Left ventricle myocardium superior (tissue), 1 donor: Measurements from ENCODE around the gene BLM. TPM values are rescaled to one million over a fixed set of nuclear protein-coding genes. Genes with fewer than 3 reads are reported as not detected.
A peak's percentile ranks its signal among the peaks of the same experiment; 100 is the strongest.
"Not testable (repeated sequence)": the region's sequence is repeated elsewhere in the genome, so short reads cannot be mapped to it uniquely, and the experiment has no call there.

Experiments
- ATAC-seq: fragments of 200-7000 bp; cut with Tn5 transposase; one replicate; pipeline ENCODE4 v1.9.1; 2020; ENCODE audit warnings: mild to moderate bottlenecking, moderate library complexity
- DNase-seq: peaks from one replicate; pipeline ENCODE4 v3.0.0-alpha.2; 2020
- intact Hi-C: fragments of 100-400 bp; cut with micrococcal nuclease; formaldehyde crosslinking; loops from one replicate; pipeline ENCODE4 v1.11.0; 2022
- total RNA-seq: library from RNA; stranded (reverse); fragmentation: NEBNext Ultra II Directional; extraction: Animal tissue kit (Norgen Biotek cat#: 25700); gene quantifications from one replicate; pipeline ENCODE4 v1.2.1, GENCODE V29; 2021
- donor health status: DM: no; HTN: yes; CAD: no; lungs with severe emphysema.

Gene BLM
- total RNA-seq, 1 donor from 2014 or later = 35.9 TPM

- DNase-seq, ATAC-seq, intact Hi-C loops: not testable (repeated sequence)
Observed at GRCh38 chr15:90689326-90689961, 27.7 kb upstream of the BLM start.

GRCh38 chr15:90690585-90690984 is 26.6 kb upstream of the BLM start:
- intact Hi-C loops = no loop called here

GRCh38 chr15:90691369-90691768 is 25.8 kb upstream of the BLM start:
- intact Hi-C loops = no loop called here
- ATAC-seq (no peak), DNase-seq (no peak)

More at GRCh38 chr15:90690585-90690984, 26.6 kb upstream of the BLM start:
- ATAC-seq = no peak
- no peak for DNase-seq

GRCh38 chr15:90691982-90692773 is 25.0 kb upstream of the BLM start:
- DNase-seq (no peak), ATAC-seq (no peak)
- intact Hi-C loops = no loop called here

GRCh38 chr15:90694987-90695386 is 22.2 kb upstream of the BLM start:
- intact Hi-C loops = no loop called here
- ATAC-seq = no peak
- no peak for DNase-seq

GRCh38 chr15:90697175-90697574 is 20.0 kb upstream of the BLM start:
- intact Hi-C loops = no loop called here
- DNase-seq = no peak
- no peak for ATAC-seq

GRCh38 chr15:90698629-90699028 is 18.5 kb upstream of the BLM start:
- no peak for ATAC-seq

GRCh38 chr15:90701048-90701447 is 16.1 kb upstream of the BLM start:
- intact Hi-C loops = no loop called here
- ATAC-seq (peak; percentile 25), DNase-seq (no peak)

More at GRCh38 chr15:90698629-90699028, 18.5 kb upstream of the BLM start:
- intact Hi-C loops = no loop called here
- no peak for DNase-seq

- intact Hi-C loops = no loop called here
- ATAC-seq (peak; percentile 47), DNase-seq (peak; percentile 48)
Observed at GRCh38 chr15:90701880-90702630, 15.1 kb upstream of the BLM start.

GRCh38 chr15:90703455-90703854 is 13.7 kb upstream of the BLM start:
- DNase-seq (no peak), ATAC-seq (no peak)
- intact Hi-C loops = no loop called here

- intact Hi-C loops = no loop called here
- DNase-seq = no peak
- no peak for ATAC-seq
Observed at GRCh38 chr15:90705212-90705611, 11.9 kb upstream of the BLM start.

GRCh38 chr15:90706394-90707327 is 10.5 kb upstream of the BLM start:
- peak; percentile 50 for ATAC-seq
- intact Hi-C loops = no loop called here
- DNase-seq = no peak

GRCh38 chr15:90707489-90707888 is 9.7 kb upstream of the BLM start:
- DNase-seq (no peak), ATAC-seq (no peak)
- intact Hi-C loops = no loop called here

GRCh38 chr15:90708516-90708915 is 8.6 kb upstream of the BLM start:
- no peak for DNase-seq
- ATAC-seq = no peak
- intact Hi-C loops = no loop called here

GRCh38 chr15:90709278-90709677 is 7.9 kb upstream of the BLM start:
- intact Hi-C loops = no loop called here
- ATAC-seq = no peak

GRCh38 chr15:90710436-90711027 is 6.6 kb upstream of the BLM start:
- intact Hi-C loops = no loop called here
- DNase-seq = no peak
- no peak for ATAC-seq

More at GRCh38 chr15:90709278-90709677, 7.9 kb upstream of the BLM start:
- no peak for DNase-seq

- intact Hi-C loops = no loop called here
- DNase-seq (no peak), ATAC-seq (no peak)
Observed at GRCh38 chr15:90711418-90711824, 5.7 kb upstream of the BLM start.

- no peak for ATAC-seq
- intact Hi-C loops = no loop called here
- no peak for DNase-seq
Observed at GRCh38 chr15:90711842-90712241, 5.3 kb upstream of the BLM start.

- ATAC-seq (no peak), DNase-seq (no peak)
- intact Hi-C loops = no loop called here
Observed at GRCh38 chr15:90713081-90713480, 4.1 kb upstream of the BLM start.
